H1 (cell line): ENCODE measurements around the gene PCED1B. TPM values are rescaled to one million over a fixed set of nuclear protein-coding genes. Genes with fewer than 3 reads are reported as not detected.

Source experiments
- CTCF ChIA-PET: fragments of 300-600 bp; sonication (Branson Sonifier 250); formaldehyde crosslinking; loops from one replicate; lab custom pipeline; 2021; ENCODE audit not compliant: partially characterized antibody; lab: Charles Lee
- POLR2A ChIA-PET: fragments of 300-600 bp; sonication (Branson Sonifier 250); formaldehyde crosslinking; loops from one replicate; lab custom pipeline; 2021; ENCODE audit warnings: inconsistent platforms; ENCODE audit not compliant: partially characterized antibody; lab: Charles Lee
- DNase-seq, 2 experiments: peaks; one replicate each; pipeline versions ENCODE4 v3.0.0 to v3.0.0-alpha.2; 2010 to 2022; ENCODE audit warnings: low spot score in 2 of 2, low read depth in 1 of 2, mixed read lengths in 1 of 2
- FAIRE-seq: peaks from 2 replicates; lab custom pipeline; 2011; peaks lifted over from hg19 to GRCh38; lab: Jason Lieb, UNC
- H2AFZ ChIP-seq: 2 replicates; pipeline ENCODE4 v1.8.1; 2012; ENCODE audit warnings: low read length, inconsistent platforms
- H2AK5ac ChIP-seq: 2 replicates; pipeline ENCODE4 v1.6.1; 2013; ENCODE audit warnings: low read depth, low read length
- H2BK120ac ChIP-seq: replicated peaks from 2 replicates; pipeline ENCODE3; 2013; ENCODE audit warnings: low read depth, low read length, inconsistent platforms
- H2BK12ac ChIP-seq: 2 replicates; pipeline ENCODE4 v1.6.1; 2013; ENCODE audit warnings: low read depth, low read length
- H2BK15ac ChIP-seq: 2 replicates; pipeline ENCODE4 v1.6.1; 2013; ENCODE audit warnings: low read length
- H2BK20ac ChIP-seq: 2 replicates; pipeline ENCODE4 v1.6.1; 2013; ENCODE audit warnings: low read length
- H2BK5ac ChIP-seq: 2 replicates; pipeline ENCODE4 v1.6.1; 2013; ENCODE audit warnings: low read depth, low read length
- H3K14ac ChIP-seq: 2 replicates; pipeline ENCODE4 v1.6.1; 2013; ENCODE audit warnings: inconsistent platforms; ENCODE audit not compliant: insufficient read length
- H3K18ac ChIP-seq: 2 replicates; pipeline ENCODE4 v1.6.1; 2013; ENCODE audit warnings: low read length; ENCODE audit errors: extremely low read depth
- H3K23ac ChIP-seq: 2 replicates; pipeline ENCODE4 v1.6.1; 2013; ENCODE audit warnings: inconsistent platforms; ENCODE audit not compliant: insufficient read length
- H3K23me2 ChIP-seq: 2 replicates; pipeline ENCODE4 v1.6.1; 2013; ENCODE audit warnings: low read depth, low read length
- H3K27ac ChIP-seq: 2 replicates; pipeline ENCODE4 v1.6.1; 2011; ENCODE audit warnings: low read depth, low read length, inconsistent platforms
- H3K27me3 ChIP-seq, 4 experiments: replicated peaks in 1 of 4; 1 replicate in 1 of 4; 2 replicates in 3 of 4; pipeline versions ENCODE4 v1.6.1 to v1.8.1; 2011 to 2013; ENCODE audit warnings: low read length in 3 of 4, mild to moderate bottlenecking in 3 of 4, inconsistent platforms in 2 of 4, mixed read lengths in 2 of 4, moderate library complexity in 1 of 4; ENCODE audit not compliant: control insufficient read depth in 3 of 4, insufficient read depth in 3 of 4; ENCODE audit errors: extremely low read depth in 1 of 4
- H3K36me3 ChIP-seq, 4 experiments: 2 replicates each; pipeline versions ENCODE4 v1.6.1 to v1.8.1; 2011 to 2013; ENCODE audit warnings: mild to moderate bottlenecking in 4 of 4, low read length in 3 of 4, moderate library complexity in 2 of 4, control low read depth in 1 of 4, inconsistent platforms in 1 of 4; ENCODE audit not compliant: insufficient read depth in 4 of 4, control insufficient read depth in 2 of 4
- H3K4ac ChIP-seq: replicated peaks from 2 replicates; pipeline ENCODE3; 2013; ENCODE audit warnings: low read length, low read depth, mixed read lengths, inconsistent platforms; ENCODE audit not compliant: insufficient read length
- H3K4me1 ChIP-seq, 4 experiments: replicated peaks in 1 of 4; 1 replicate in 1 of 4; 2 replicates in 3 of 4; pipeline versions ENCODE4 v1.6.1 to v1.8.1; 2011 to 2013; ENCODE audit warnings: low read length in 3 of 4, inconsistent platforms in 2 of 4, mixed read lengths in 1 of 4; ENCODE audit not compliant: insufficient read depth in 4 of 4, control insufficient read depth in 3 of 4
- H3K4me2 ChIP-seq, 2 experiments: 2 replicates each; pipeline versions ENCODE4 v1.6.1 to v1.8.1; 2011 to 2013; ENCODE audit warnings: low read depth in 2 of 2, low read length in 2 of 2, control low read depth in 1 of 2, inconsistent platforms in 1 of 2, mild to moderate bottlenecking in 1 of 2; ENCODE audit not compliant: insufficient read depth in 1 of 2
- H3K4me3 ChIP-seq, 4 experiments: fragments of 200-600, 300-600 bp in 1 of 4; sonication (generic), shearing (Covaris generic), sonication (Bioruptor Twin) in 1 of 4; 2 replicates each; pipeline versions ENCODE4 v1.5.1 to v1.8.1; 2011 to 2016; ENCODE audit warnings: low read length in 4 of 4, low read depth in 3 of 4, control low read depth in 2 of 4, inconsistent platforms in 2 of 4, mild to moderate bottlenecking in 2 of 4, mixed read lengths in 1 of 4, moderate library complexity in 1 of 4; ENCODE audit not compliant: insufficient read depth in 2 of 4; ENCODE audit errors: extremely low read depth in 1 of 4
- H3K56ac ChIP-seq: replicated peaks from 2 replicates; pipeline ENCODE3; 2013; ENCODE audit warnings: low read depth, mild to moderate bottlenecking, mixed read lengths, low read length, inconsistent platforms; ENCODE audit not compliant: insufficient read length
- H3K79me1 ChIP-seq: 2 replicates; pipeline ENCODE4 v1.6.1; 2013; ENCODE audit warnings: low read depth, low read length, control low read depth
- H3K79me2 ChIP-seq, 2 experiments: 2 replicates each; pipeline versions ENCODE4 v1.6.1 to v1.8.1; 2012 to 2013; ENCODE audit warnings: low read length in 2 of 2, mild to moderate bottlenecking in 2 of 2, inconsistent platforms in 1 of 2; ENCODE audit not compliant: insufficient read depth in 2 of 2, control insufficient read depth in 1 of 2
- H3K9ac ChIP-seq, 4 experiments: replicated peaks in 1 of 4; 1 replicate in 1 of 4; 2 replicates in 3 of 4; pipeline versions ENCODE4 v1.6.1 to v1.8.1; 2011 to 2013; ENCODE audit warnings: low read depth in 3 of 4, low read length in 3 of 4, control low read depth in 2 of 4, mild to moderate bottlenecking in 2 of 4, moderate library complexity in 2 of 4, inconsistent platforms in 1 of 4; ENCODE audit errors: extremely low read depth in 1 of 4
- H3K9me3 ChIP-seq, 2 experiments: 2 replicates each; pipeline versions ENCODE4 v1.6.1 to v1.8.1; 2012 to 2013; ENCODE audit warnings: mild to moderate bottlenecking in 2 of 2, moderate library complexity in 2 of 2, control low read depth in 1 of 2, inconsistent platforms in 1 of 2, low read depth in 1 of 2, low read length in 1 of 2, mixed read lengths in 1 of 2; ENCODE audit not compliant: insufficient read depth in 2 of 2
- H4K20me1 ChIP-seq, 2 experiments: replicated peaks in 1 of 2; 2 replicates each; pipeline versions ENCODE3 to v1.8.1; 2011 to 2013; ENCODE audit warnings: inconsistent platforms in 2 of 2, low read length in 2 of 2, mild to moderate bottlenecking in 1 of 2; ENCODE audit not compliant: insufficient read depth in 2 of 2, control insufficient read depth in 1 of 2
- H4K5ac ChIP-seq: 2 replicates; pipeline ENCODE4 v1.6.1; 2013; ENCODE audit warnings: low read length, low read depth, mixed read lengths, inconsistent platforms; ENCODE audit not compliant: insufficient read length
- H4K8ac ChIP-seq: 2 replicates; pipeline ENCODE4 v1.8.0; 2013; ENCODE audit warnings: mild to moderate bottlenecking, moderate library complexity, low read length, inconsistent platforms; ENCODE audit not compliant: insufficient read depth; ENCODE audit errors: extremely low read depth
- H4K91ac ChIP-seq: replicated peaks from 2 replicates; pipeline ENCODE3; 2013; ENCODE audit warnings: low read length, mixed read lengths, inconsistent platforms; ENCODE audit not compliant: insufficient read length
- BACH1 ChIP-seq: IDR thresholded peaks from 2 replicates; pipeline ENCODE4 v1.6.1; 2012; ENCODE audit warnings: low read length, improper control_type of control experiment
- EGR1 ChIP-seq: IDR thresholded peaks from 2 replicates; pipeline ENCODE4 v1.6.1; 2011; ENCODE audit warnings: low read depth, low read length, borderline replicate concordance
- FOSL1 ChIP-seq: IDR thresholded peaks from 2 replicates; pipeline ENCODE4 v1.6.1; 2011; ENCODE audit warnings: mild to moderate bottlenecking, low read depth, low read length, moderate library complexity; ENCODE audit not compliant: insufficient read depth
- PHF8 ChIP-seq: fragments of 200-600 bp; sonication (generic); conservative IDR thresholded peaks from 2 replicates; pipeline ENCODE4 v1.7.1; 2012; ENCODE audit warnings: low read depth, mild to moderate bottlenecking, inconsistent platforms, low read length, moderate library complexity
- SIX5 ChIP-seq: IDR thresholded peaks from 2 replicates; pipeline ENCODE4 v1.6.1; 2011; ENCODE audit warnings: mild to moderate bottlenecking, low read depth, low read length
- ZNF274 ChIP-seq: IDR thresholded peaks from 2 replicates; pipeline ENCODE4 v1.7.0; 2012; ENCODE audit warnings: low read length, borderline replicate concordance; ENCODE audit errors: extremely low read depth
- polyA plus RNA-seq, 7 experiments: library from polyadenylated mRNA; depleted of rRNA in 3 of 7; stranded (reverse) in 5 of 7; unstranded in 2 of 7; fragments of >200 nt in 5 of 7; fragments of 200-250 nt in 2 of 7; gene quantifications; 1 replicate in 5 of 7; 2 replicates in 1 of 7; 4 replicates in 1 of 7; pipeline versions ENCODE4 v1.2.1 to v1.2.3, GENCODE V29; 2011 to 2013; ENCODE audit warnings: missing spikeins in 2 of 7, mixed read lengths in 2 of 7
- total RNA-seq: library from RNA; stranded (reverse); fragmentation: NEBNext Ultra II Directional; extraction: Animal tissue kit (Norgen Biotek cat#: 25700); gene quantifications from 2 replicates; pipeline ENCODE4 v1.2.1, GENCODE V29; 2021
- TF ChIP-seq, protein P1 (sequence below): IDR thresholded peaks from 2 replicates; pipeline ENCODE4 v1.6.1; 2012; ENCODE audit warnings: inconsistent platforms

PCED1B gene
- total and polyA plus RNA-seq, 2 of the 8 experiments (the other 6 are each of a cell fraction or from before 2014, with no cell fraction given), result 4.7 to 5.4 TPM

- no peaks in the 10 kb centered on the region for H4K20me1 ChIP-seq
- ChIA-PET POLR2A (no interaction called here), CTCF (interaction anchor here (1.3 kb wide), 1 partner anchor 18 kb away, joined by 3 read pairs; no protein-coding TSS in a partner anchor)
- H3K9me3 ChIP-seq, result no peaks in the 10 kb centered on the region
- no peak overlapping the region for H3K4me3 ChIP-seq
- no peak for DNase-seq
- peaks cover 0 to 2% (median 0%) of the 10 kb centered on the region in 4 experiments; a peak in 2 of 7 replicates for H3K4me1 ChIP-seq
- H3K27me3 ChIP-seq, result no peaks in the 10 kb centered on the region
- no peaks in the 10 kb centered on the region for H3K79me1 ChIP-seq
- H4K91ac ChIP-seq, result no peak overlapping the region
- H3K56ac ChIP-seq, result no peak overlapping the region
- H3K4ac ChIP-seq, result no peak overlapping the region
- no peaks in the 10 kb centered on the region for H3K23me2 ChIP-seq
- H2BK15ac ChIP-seq, result no peak overlapping the region
- H2BK12ac ChIP-seq, result no peak overlapping the region
- no peak overlapping the region for H3K4me2 ChIP-seq
- no peak overlapping the region for H3K23ac ChIP-seq
- H3K79me2 ChIP-seq, result no peaks in the 10 kb centered on the region
- H3K14ac ChIP-seq, result no peak overlapping the region
- H4K5ac ChIP-seq, result no peak overlapping the region
- no peak overlapping the region for H3K18ac ChIP-seq
- no peak overlapping the region for H2BK20ac ChIP-seq
- no peak for FAIRE-seq
- no peak overlapping the region for H2AK5ac ChIP-seq
- H2BK5ac ChIP-seq, result no peak overlapping the region
- no peaks in the 10 kb centered on the region for H3K36me3 ChIP-seq
- H3K9ac ChIP-seq, result no peak overlapping the region
- H2BK120ac ChIP-seq, result no peak overlapping the region
- H4K8ac ChIP-seq, result no peak overlapping the region
- H3K27ac ChIP-seq, result no peak overlapping the region
- H2AFZ ChIP-seq, result no peak overlapping the region
- no peak for TF ChIP-seq BACH1
- TF ChIP-seq SIX5, result no peak
- no peak for TF ChIP-seq FOSL1
- TF ChIP-seq, protein P1, sequence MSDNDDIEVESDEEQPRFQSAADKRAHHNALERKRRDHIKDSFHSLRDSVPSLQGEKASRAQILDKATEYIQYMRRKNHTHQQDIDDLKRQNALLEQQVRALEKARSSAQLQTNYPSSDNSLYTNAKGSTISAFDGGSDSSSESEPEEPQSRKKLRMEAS, result no peak
- TF ChIP-seq EGR1, result no peak
- no peak for TF ChIP-seq PHF8
- no peak for TF ChIP-seq ZNF274
These were observed 133.2 kb downstream of the PCED1B start for GRCh38 chr12:47212701-47213039.
